ENCODE data around the gene SARDH.
"Not testable (repeated sequence)": the region's sequence is repeated elsewhere in the genome, so short reads cannot be mapped to it uniquely, and the experiment has no call there.

The SARDH gene

GRCh38 chr9:133641861-133642595, 96.1 kb downstream of the SARDH start:
- DNase-seq, result no peak

DNA sequence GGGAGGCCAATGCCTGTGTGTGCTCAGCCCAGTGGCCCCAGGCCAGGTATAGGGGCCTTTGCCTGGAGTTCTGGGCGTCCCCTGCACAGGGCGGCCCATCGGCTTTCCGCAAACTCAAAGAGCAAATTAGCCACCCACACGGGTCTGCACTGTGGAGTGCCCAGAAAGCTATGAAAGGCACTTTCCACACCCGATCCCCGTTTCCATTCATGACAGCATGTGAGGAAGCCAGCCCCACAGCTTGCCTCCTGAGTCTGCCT, 96.8 kb downstream of the SARDH start:
- DNase-seq, result no peak

- no peak for DNase-seq
Observed at GRCh38 chr9:133640580-133641395, 97.4 kb downstream of the SARDH start.

GRCh38 chr9:133640160-133640559, 98.0 kb downstream of the SARDH start:
- no peak for DNase-seq

DNA sequence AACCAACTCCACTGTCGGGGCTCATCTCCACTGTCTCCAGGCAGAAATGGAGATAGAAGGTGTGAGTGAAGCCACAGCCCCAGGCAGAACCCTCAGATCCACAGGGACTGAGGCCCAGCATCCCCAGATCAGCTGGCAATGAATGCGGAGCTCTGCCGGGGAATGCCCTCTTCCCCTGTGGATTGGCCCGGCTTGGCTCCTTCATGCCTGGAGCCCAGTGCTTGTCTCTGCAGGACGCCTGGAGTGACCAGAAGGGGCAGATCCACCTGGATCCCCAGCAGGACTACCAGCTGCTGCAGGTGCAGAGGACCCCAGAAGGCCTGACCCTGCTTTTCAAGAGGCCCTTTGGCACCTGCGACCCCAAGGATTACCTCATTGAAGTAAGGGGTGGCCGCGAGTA, 98.5 kb downstream of the SARDH start:
- DNase-seq, result no peak

- no peak for DNase-seq
Observed at GRCh38 chr9:133638711-133639110, 99.4 kb downstream of the SARDH start.

- no peak for DNase-seq
Observed at GRCh38 chr9:133638076-133638475, 100.1 kb downstream of the SARDH start.

- no peak for DNase-seq
Observed at GRCh38 chr9:133637451-133638055, 100.6 kb downstream of the SARDH start.

DNA sequence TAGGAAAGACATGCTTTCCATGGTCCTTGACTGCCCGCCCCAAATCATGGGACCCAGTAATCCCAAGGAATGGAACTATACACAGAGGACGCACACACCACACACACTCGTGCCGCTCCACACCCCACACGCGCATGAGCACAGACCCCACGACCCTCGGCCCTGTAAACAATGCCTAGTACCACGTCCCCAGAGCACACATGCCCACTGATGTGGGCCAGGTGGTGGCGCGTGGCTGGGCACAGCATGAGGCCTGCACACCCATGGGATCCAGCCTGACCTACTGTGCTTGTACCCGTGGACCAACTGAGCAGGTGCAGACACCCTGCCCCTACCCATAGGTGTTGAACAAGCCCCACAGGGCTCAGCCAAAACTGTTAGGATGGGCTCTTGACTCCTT, 101.2 kb downstream of the SARDH start:
- no peak for DNase-seq

- no peak for DNase-seq
Observed at GRCh38 chr9:133635533-133636531, 102.3 kb downstream of the SARDH start, which contains the start of gene DBH. TSS of gene DBH (plus strand) at chr9:133636363. CDS start at chr9:133636372, 9 bp downstream.

GRCh38 chr9:133635098-133635497, 103.1 kb downstream of the SARDH start:
- DNase-seq, result no peak

DNA sequence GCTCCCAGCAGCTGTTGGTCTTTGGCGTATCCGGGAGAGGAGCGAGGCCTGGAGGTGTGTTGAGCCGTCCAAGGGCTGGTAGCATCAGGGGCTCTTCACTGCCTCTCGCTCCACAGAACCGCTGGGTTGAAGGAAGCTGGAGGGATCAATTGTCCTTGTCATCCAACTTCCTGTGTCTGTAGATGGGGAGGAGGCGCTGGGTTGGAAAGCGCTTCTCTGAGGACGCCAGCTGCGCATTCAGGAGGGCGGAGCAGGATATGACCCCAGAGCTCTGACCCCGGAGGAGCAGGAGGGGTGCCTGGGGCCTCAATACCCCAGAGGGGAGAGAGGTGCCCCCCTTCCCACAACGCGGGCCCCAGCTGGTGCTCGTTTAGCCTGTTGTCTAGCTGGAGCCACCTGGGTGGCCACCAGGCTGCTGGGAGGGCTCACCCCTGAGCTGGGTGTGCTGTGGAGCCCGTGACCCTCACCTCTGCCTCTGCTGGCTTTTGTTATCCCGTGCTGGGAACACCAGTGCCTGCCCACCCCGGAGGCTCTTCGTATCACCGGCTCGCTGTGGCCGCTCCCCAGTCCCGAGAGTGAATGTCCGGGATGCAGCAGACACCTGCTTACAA, 104.0 kb downstream of the SARDH start:
- DNase-seq, result no peak

DNA sequence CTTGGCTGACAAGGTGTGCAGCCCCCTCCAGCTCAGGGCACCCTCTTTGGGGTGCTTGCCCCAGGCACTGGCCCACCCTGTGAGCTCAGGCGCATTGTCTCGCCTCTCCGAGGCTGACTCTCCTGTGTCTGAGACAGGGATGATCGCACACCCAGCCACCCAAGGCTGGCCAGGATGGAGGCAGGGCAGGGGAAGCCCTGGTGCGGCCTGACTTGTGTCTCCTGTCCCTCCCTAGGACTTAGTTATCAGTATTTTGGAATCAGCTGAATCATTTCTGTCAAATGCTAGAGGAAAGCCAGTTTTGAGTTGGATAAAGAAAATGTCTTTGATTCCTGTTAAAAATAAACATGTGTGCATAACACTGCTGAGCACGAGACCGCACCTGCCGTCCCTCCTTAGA, 104.5 kb downstream of the SARDH start:
- no peak for DNase-seq

DNA sequence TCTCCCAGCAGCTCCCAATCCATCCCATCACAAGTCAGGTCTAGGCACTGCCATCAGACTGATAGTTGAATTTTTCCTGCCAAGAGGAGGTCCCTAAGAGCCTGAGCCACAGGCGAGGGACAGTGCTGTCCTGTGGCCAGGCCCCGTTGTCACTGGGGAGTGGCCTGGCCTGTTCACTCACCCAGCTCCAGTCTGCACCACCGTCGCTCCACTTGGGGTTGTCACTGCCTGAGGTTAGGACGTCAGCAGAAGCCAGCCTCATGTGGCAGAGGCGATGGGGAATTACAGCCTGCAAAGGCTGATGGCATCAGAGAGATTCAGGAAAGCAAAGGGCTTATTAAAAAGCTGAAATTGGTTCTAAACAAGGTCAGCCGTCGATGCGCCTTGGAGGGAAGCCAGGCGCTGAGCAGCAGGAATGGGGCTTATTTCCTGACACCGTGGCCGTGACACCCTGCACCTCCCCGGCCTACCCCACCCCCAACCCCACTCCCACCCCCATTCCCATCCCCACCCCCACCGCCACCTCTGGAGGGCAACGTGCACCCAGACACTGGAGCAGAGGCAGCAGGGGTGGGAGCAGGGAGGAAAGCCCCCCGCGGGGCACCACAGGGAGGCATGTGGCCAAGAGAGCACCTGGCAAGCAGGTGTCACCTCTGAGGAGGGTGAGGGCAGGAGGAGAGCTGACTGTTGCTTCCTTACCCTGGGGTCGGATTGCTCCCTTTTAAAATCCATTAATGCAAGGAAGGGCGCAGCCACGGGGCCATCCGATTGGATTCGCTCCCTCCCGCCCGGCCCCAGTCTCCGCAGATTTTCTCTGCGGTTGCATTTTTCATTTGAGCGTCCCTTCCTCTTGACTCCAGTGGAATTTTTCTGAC, 105.1 kb downstream of the SARDH start:
- no peak for DNase-seq

DNA sequence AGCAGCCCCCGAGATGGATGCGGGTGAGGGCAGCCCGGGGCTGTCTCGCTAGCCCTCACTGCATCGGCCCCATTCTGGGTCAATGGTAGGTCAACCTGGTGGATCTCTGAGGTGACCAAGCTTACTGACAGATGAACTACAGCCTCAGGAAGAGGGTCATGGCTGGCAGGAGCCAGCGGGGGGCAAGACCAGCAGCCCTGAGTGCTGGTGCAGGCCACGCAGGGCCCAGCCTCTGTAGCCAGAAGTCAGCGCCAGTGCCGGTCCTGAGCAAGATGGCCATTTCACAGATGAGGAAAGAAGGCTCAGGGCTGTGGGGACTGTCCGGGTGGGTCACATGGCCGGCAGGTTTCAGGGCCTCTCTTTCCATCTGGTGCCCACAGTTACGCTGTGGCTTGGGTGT, 107.0 kb downstream of the SARDH start:
- DNase-seq, result no peak

DNA sequence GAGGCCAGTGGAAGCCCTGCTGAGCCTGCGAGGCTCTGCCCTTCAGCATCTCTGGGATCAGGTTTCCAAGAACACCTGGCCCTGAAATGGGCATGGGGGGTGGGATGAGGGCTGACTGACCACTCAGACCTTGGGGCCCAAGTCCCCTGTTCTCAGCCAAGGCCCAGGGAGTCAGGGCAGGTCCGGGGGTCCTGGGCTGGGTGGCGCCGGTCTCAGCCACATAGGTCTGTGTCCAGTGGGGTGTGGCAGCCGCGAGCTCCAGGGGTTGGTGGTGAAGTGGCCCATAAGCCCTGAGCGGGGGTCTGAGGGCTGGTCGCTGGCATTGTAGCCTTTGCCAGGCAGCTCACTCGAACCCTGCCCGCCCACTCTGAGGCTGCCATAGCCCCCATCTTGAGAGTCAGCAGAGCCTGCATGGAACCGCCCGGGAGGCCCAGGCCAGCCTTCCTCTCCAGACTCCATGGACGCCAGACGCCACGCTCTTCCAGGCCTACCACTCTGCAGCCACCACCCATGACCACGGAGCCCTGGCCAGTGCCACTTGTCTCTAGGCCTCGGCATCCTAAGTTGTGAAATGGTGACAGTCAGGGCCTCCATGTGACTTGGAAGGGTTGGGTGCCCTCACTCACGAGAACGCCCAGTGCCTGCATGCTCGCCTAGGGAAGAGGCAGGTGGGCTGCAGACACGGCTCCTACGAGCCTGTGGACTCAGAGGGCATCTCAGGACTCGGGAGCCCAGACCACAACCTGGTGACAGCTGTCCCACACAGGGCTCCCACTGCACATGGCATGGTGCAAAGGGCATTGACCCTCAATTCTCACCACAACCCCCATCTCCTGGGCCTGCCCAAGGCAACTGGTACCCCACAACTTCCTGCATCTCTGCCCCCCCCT, 108.7 kb downstream of the SARDH start:
- DNase-seq, result no peak

DNA sequence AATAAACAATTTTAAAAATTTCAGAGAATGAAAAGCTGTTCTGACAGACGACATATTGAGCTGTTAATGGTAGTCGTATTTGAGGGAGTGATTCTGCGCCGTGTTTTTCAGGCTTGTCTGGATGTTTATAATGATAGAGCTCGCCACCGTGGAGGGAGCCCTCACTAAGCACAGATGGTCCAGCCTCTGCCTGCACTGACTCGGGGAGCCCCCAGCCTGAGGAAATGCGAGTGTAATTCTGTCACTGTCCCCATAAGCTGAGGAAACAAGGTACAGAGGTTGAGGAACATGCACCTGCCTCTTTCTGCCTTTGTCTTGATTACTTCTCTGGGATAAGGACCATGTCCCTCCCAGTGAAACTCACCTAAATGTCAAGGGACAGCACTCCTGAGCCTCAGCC, 109.4 kb downstream of the SARDH start:
- no peak for DNase-seq

DNA sequence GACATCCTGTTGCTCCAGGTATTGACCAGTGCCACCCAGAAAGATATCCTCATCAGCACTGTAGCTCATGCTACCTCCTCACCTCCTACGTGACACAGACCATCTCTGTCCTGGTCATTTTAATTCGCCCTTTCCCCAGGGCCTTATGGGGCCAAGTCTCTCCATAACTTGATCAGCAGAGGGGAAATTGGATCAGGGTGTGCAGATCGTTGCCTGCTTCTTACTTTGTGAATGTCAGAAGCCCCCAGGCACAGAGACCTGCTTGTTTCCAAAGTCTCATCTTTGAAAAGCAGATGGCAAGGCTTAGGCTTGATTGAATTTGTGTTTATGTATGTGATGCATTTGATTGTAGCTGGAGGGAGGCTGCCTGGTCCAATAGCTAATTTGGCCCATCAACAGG, 110.8 kb downstream of the SARDH start:
- no peak for DNase-seq

DNA sequence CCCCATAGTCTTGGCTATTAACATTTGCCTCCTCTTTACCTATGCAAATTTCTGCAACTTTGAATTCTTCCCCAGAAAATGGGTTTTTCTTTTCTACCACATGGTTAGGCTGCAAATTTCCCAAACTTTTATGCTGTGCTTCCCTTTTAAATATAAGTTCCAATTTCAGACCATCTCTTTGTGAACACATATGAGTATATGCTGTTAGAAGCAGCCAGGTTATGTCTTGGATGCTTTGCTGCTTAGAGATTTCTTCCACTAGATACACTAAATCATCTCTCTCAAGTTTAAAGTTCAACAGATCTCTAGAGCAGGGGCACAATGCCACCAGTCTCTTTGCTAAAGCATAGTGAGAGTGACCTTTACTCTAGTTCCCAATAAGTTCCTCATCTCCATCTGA, 112.1 kb downstream of the SARDH start:
- not testable (repeated sequence) for DNase-seq

DNA sequence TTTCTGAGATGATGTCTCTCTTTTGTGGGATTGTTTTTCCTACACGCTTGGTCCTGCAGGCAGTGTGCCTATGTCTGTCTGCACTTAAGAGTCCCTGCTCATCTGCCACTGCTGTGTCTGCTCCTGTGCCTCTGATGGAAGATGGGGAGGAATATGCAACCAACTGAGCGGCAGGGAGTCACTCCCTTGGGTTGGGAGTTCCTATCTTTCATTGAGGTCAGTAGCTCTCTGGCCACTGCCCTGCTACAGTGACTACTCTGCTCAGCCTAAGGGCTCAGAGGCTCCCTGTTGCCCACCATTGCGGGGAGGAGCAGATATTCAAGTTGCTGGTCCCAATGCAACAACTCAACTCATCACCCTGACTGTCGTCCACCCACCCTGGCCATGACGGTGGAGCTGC, 115.6 kb downstream of the SARDH start:
- no peak for DNase-seq
